WI38 (cell line): Measurements from ENCODE around the gene CACNA2D2.

Experiments
- H3K4me3 ChIP-seq: 2 replicates; pipeline ENCODE4 v1.5.1; 2011; ENCODE audit warnings: low read depth, mild to moderate bottlenecking, control low read depth, low read length
- TF ChIP-seq, protein P1 (sequence below): IDR thresholded peaks from 2 replicates; pipeline ENCODE4 v1.5.1; 2012; ENCODE audit warnings: low read depth, mild to moderate bottlenecking, control low read depth, low read length

The CACNA2D2 gene

DNA sequence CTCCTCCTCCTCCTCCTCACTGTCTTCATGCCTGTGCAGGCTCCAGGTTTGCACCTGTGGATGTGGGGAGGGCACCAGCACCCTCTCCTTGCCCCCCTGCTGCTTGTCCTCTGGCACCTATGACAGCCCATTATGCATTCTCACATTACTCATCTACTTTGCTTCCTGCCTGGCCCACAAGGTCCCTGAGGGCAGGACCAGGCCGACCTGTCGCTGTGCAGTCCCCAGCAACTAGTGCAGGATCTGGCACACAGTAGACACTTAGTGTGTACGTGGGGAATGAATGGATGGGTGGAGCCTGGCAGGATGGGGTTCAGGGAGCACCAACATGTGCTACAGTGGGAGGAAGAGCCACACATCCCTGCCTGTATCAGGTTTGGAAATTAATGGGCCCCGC is 85.8 kb downstream of the CACNA2D2 start:
- H3K4me3 ChIP-seq, result no peak overlapping the region
- TF ChIP-seq, protein P1, sequence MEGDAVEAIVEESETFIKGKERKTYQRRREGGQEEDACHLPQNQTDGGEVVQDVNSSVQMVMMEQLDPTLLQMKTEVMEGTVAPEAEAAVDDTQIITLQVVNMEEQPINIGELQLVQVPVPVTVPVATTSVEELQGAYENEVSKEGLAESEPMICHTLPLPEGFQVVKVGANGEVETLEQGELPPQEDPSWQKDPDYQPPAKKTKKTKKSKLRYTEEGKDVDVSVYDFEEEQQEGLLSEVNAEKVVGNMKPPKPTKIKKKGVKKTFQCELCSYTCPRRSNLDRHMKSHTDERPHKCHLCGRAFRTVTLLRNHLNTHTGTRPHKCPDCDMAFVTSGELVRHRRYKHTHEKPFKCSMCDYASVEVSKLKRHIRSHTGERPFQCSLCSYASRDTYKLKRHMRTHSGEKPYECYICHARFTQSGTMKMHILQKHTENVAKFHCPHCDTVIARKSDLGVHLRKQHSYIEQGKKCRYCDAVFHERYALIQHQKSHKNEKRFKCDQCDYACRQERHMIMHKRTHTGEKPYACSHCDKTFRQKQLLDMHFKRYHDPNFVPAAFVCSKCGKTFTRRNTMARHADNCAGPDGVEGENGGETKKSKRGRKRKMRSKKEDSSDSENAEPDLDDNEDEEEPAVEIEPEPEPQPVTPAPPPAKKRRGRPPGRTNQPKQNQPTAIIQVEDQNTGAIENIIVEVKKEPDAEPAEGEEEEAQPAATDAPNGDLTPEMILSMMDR, result no peak

DNA sequence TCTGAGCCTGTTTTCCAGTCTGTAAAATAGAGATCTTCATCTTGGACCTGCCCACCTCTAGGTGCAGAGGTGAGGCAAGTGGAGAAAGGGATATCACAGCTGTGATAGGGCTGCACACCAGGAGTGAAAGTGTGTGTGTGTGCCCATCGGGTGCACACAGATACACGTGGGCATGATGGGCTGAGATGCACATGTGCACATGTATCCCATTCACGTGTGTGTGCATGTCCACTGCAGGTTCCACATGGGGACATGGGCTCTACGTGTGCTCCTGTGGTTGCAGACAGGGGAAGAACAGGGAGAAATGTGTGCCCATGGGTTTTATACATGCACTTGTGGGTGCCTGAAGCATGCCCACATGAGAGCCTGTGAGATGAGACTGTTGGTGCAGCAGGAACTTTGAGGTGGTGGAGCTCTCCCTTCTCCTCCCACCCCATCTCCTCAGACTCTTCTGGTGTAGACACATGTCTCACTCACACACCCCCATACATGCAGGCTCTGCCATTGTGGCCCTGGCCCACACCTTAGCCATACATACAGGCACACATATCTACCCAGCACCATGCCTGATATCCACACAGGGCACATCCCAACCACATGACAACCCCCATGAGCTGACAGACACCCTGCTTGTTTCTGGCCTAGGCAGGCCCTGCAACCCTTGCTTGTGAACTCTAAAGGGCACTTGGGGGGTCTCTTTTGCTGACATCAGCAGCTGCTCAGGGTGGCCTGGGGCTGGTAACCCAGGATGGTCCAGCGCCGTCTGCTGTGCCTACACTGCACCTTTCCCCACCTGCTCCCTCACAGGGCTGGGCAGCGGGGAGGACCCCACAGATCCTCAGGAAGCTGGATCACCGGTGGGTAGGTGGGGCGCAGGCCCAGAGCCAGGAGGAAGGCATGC is 86.4 kb downstream of the CACNA2D2 start:
- H3K4me3 ChIP-seq, result no peak overlapping the region
- TF ChIP-seq, protein P1, result no peak

DNA sequence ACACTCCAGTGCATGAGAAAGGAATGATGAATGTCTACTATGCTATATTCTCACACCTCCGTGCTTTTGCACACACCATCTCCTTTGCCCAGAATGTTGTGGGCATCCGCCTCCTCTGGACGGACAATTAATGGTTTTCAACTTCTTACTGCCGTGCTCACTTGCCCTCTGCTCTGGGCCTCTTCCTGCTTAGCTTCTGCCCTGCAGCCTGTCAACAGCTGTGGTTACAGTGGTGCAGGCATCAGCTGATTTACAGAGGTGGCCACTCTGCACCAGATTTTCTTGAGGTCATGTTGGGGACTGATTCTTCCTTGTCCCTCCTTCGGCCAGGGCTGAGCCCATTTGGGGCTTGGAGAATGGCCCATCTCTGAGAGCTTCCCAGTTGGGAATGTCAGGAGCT is 87.6 kb downstream of the CACNA2D2 start:
- H3K4me3 ChIP-seq, result no peak overlapping the region
- TF ChIP-seq, protein P1, result no peak

DNA sequence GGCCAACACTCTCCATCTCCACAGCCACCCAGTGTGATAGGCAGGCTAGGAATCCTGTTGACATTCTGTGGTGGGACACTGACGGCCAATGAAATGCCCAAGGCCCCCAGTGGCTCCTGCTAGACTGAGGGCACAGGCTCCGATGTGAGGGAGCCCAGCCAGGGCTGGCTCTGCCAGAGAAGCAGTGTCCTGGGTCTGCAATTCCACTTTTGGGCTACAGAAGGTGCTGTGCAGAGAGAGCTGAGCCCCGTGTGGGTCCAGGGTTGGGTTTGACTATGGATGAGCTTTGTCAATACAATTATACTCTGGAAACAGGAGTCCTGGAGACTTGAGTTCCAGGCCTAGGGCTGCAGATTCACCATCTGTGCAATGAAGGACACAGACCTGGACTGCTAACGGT is 88.4 kb downstream of the CACNA2D2 start:
- no peak overlapping the region for H3K4me3 ChIP-seq
- TF ChIP-seq, protein P1, result no peak

DNA sequence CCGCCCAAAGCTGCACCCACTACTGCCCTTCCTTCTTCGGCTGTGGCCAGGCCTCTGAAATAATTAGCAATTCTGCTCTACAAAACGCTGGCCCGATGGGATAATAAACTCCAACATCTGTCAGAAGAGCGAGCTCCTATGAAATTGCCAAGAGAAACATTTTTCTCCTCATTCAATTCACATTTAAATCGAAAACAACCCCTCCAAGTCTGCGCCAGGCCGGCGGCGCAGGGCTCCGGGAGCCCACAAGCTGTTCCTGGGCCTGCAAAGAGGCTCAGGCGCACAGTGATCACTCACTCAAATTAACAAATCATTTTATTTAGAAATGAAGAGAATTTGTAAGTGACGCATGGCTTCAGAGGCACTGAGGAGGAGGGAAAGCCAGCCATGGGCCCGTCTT is 88.8 kb downstream of the CACNA2D2 start:
- no peak overlapping the region for H3K4me3 ChIP-seq
- TF ChIP-seq, protein P1, result no peak

DNA sequence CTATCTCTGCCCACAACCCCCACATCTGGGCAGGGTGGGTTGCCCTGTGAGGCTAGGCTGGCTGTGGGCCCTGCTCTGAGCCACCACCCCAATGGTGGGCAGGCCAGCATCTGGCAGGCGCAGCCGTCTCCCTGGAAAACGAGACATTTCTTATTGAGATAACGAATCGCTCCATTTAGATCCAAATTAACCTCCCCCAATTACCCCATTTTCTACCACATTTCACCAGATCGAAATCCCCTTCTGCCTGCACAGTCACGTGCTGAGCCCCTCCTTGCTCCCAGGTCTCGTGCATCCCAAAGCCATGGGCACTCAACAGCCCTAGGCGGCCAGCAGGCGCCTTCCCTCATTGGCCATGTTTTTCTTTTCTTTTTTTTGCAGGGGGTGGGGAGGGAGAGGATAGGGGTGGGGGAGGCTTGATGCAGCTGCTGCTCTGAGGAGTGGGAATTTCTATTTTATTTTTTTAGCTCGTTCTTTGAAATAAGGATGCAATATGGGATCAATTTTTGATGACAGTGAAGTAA is 91.1 kb downstream of the CACNA2D2 start:
- TF ChIP-seq, protein P1, result no peak
- no peak overlapping the region for H3K4me3 ChIP-seq

DNA sequence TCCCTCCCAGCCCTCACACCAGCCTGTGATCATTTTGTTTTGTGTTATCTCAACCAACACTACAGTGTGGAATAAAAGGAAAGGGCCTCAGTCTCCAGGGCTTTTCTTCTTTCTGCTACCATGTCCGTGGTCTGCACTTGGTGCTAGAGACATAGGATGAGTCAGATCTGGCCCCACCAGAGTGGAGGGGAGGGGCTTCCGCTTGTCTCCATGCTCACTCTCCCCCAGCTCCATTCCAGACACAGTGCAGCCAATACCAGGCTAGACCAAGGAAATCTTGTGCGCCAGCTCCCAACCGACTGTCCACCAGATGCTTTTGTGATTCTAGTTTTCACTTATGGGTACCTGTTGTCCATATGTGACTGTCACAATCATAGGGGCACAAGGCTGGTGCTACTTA is 92.2 kb downstream of the CACNA2D2 start:
- H3K4me3 ChIP-seq, result no peak overlapping the region
- TF ChIP-seq, protein P1, result no peak
